GM21619 (cell line): ENCODE data around the gene CD207.

Source experiments
- ATAC-seq: cut with Tn5 transposase; IDR thresholded peaks from one replicate; pipeline ENCODE4 v1.9.1; 2021; ENCODE audit not compliant: unreplicated experiment

The CD207 gene

GRCh38 chr2:70795164-70795995 is 40.2 kb downstream of the CD207 start:
- ATAC-seq: no peak

- ATAC-seq: no peak
Observed at GRCh38 chr2:70793450-70793849, 42.2 kb downstream of the CD207 start.

- no peak for ATAC-seq
Observed at GRCh38 chr2:70790136-70790828, 45.3 kb downstream of the CD207 start, which contains the start of gene FIGLA. TSS of gene FIGLA (minus strand) at chr2:70790643. CDS start at chr2:70790638, 5 bp downstream.

GRCh38 chr2:70789304-70790135 is 46.1 kb downstream of the CD207 start:
- no peak for ATAC-seq

- no peak for ATAC-seq
Observed at GRCh38 chr2:70785137-70785911, 50.3 kb downstream of the CD207 start.

GRCh38 chr2:70784320-70784719 is 51.3 kb downstream of the CD207 start:
- ATAC-seq: no peak
